HG03039 (cell line): ENCODE results near the gene NACC2.

Experiments
- ATAC-seq: cut with Tn5 transposase; IDR thresholded peaks from one replicate; pipeline ENCODE4 v1.9.1; 2021; ENCODE audit warnings: mild to moderate bottlenecking, moderate library complexity; ENCODE audit not compliant: unreplicated experiment

The NACC2 gene

GRCh38 chr9:136059321-136059791 is 35.7 kb downstream of the NACC2 start:
- no peak for ATAC-seq

- ATAC-seq: no peak
Measured at GRCh38 chr9:136058801-136059302, 36.2 kb downstream of the NACC2 start.

GRCh38 chr9:136058084-136058483 is 37.0 kb downstream of the NACC2 start:
- no peak for ATAC-seq

- no peak for ATAC-seq
Measured at GRCh38 chr9:136057236-136058081, 37.6 kb downstream of the NACC2 start.

- ATAC-seq: no peak
Measured at GRCh38 chr9:136056546-136057235, 38.4 kb downstream of the NACC2 start.

- no peak for ATAC-seq
Measured at GRCh38 chr9:136055715-136056545, 39.2 kb downstream of the NACC2 start.

GRCh38 chr9:136054798-136055714 is 40.0 kb downstream of the NACC2 start:
- ATAC-seq: no peak

GRCh38 chr9:136054146-136054545 is 40.9 kb downstream of the NACC2 start:
- ATAC-seq: no peak

- no peak for ATAC-seq
Measured at GRCh38 chr9:136053757-136054142, 41.3 kb downstream of the NACC2 start.

- no peak for ATAC-seq
Measured at GRCh38 chr9:136052991-136053756, 41.9 kb downstream of the NACC2 start.

GRCh38 chr9:136052472-136052880 is 42.6 kb downstream of the NACC2 start:
- ATAC-seq: no peak

GRCh38 chr9:136051837-136052471 is 43.1 kb downstream of the NACC2 start:
- no peak for ATAC-seq

- no peak for ATAC-seq
Measured at GRCh38 chr9:136051453-136051836, 43.6 kb downstream of the NACC2 start.

- ATAC-seq: no peak
Measured at GRCh38 chr9:136050701-136051452, 44.2 kb downstream of the NACC2 start.

GRCh38 chr9:136050266-136050700 is 44.8 kb downstream of the NACC2 start:
- no peak for ATAC-seq

GRCh38 chr9:136049491-136050265 is 45.4 kb downstream of the NACC2 start:
- no peak for ATAC-seq
